NCI-H524 (cell line): ENCODE data around the gene BAIAP2L1.
A peak's percentile ranks its signal among the peaks of the same experiment; 100 is the strongest.
"Not testable (repeated sequence)": the region's sequence is repeated elsewhere in the genome, so short reads cannot be mapped to it uniquely, and the experiment has no call there.

Source experiments
- DNase-seq, 2 experiments: peaks; one replicate each; lab custom pipeline; 2025; lab: John Stamatoyannopoulos, UW

Gene BAIAP2L1, protein sequence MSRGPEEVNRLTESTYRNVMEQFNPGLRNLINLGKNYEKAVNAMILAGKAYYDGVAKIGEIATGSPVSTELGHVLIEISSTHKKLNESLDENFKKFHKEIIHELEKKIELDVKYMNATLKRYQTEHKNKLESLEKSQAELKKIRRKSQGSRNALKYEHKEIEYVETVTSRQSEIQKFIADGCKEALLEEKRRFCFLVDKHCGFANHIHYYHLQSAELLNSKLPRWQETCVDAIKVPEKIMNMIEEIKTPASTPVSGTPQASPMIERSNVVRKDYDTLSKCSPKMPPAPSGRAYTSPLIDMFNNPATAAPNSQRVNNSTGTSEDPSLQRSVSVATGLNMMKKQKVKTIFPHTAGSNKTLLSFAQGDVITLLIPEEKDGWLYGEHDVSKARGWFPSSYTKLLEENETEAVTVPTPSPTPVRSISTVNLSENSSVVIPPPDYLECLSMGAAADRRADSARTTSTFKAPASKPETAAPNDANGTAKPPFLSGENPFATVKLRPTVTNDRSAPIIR

DNA sequence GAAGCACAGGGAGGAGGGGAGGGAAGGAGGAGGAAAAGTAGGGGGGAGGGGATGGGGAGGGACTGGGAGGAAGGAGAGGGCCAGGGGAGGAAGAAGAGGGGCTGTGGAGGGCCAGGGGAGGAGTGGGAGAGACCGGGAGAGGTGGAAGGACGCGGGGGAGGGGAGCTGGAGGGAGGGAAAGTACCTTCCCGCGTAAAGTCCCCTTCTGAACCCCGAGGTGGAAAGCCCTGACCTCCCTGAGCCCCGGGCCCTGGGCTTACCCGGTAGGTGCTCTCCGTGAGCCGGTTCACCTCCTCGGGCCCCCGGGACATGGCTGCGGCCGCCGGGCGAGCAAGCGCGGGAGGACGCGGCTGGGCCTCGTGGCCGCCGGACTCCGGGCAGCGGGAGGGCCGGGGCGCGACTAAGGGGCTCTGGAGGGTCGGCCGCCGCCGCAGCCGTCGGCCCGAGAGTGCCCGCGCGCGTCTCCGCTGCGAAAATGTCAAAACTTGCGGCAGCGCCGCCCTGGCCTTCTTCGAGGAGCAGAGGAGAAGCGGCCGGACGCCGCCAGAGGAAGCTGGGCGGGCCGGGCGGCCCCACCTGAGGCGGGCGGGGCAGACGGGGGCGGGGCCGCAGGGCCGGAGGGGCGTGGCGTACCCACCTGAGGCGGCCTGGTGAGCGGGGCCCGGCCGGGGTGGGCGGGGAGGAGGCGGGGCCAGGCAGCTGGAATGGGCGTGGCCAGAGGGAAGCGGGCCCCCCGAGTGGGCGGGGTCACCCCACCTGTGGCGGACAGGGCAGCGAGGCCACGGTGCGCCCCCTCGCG, at the start of gene BAIAP2L1:
Gene BAIAP2L1, minus strand, starts transcription at position 549 of the 799 bp plus-strand sequence. Its CDS starts 238 bp downstream, at position 311.
- DNase-seq: peak; percentile 39 to 81

DNA sequence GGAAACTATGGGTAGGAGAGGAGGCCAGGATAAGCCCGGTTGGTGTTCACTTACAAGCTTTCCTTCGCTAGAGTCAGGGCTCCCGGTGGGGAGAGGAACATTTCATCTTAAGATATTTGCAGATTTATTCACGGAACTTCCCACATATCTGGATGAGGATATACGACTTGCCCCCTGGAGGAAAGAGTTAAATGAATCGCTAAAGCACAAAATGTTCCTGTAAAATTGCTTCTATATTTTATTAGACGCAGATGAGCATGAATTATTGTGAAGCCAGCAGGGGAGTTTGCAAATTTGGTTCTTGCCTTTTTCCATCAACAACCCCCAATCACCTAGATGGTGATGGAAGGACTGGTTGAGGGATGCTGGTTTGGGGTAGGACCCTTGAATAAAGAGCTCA, 47.9 kb upstream of the BAIAP2L1 start:
- no peak for DNase-seq

DNA sequence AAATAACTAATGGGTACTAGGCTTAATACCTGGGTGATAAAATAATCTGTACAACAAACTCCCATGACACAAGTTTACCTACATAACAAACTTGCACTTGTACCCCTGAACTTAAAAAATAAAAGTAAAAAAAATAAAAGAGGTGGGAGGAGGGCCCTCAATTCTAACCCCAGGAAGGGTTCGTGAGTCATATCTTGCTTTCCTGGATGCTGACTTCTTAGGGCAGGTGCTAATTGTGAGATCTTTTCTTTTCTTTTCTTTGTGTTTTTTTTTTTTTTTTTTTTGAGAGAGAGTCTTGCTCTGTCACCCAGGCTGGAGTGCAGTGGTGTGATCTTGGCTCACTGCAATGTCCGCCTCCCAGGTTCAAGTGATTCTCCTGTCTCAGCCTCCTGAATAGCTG, 40.1 kb upstream of the BAIAP2L1 start:
- DNase-seq: not testable (repeated sequence)

DNA sequence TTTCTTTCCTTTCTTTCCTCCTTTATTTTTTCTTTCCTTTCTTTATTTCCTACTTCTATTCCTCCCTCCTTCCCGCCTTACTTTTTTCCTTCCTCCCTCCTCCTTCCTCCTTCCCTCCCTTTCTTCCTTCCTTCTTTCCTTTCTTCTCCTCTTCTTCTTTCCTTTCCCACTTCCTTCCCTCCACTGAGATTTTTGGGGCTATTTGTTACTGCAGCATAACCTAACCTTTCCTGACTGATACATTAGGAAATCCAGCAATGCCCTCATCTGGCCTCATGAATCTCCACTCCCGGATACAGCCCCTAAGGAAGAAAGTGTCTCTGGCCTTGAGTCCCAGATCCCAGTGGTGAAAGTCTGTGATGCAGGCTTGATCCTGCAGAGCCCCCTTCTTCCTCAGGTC, 38.6 kb upstream of the BAIAP2L1 start:
- DNase-seq: no peak

DNA sequence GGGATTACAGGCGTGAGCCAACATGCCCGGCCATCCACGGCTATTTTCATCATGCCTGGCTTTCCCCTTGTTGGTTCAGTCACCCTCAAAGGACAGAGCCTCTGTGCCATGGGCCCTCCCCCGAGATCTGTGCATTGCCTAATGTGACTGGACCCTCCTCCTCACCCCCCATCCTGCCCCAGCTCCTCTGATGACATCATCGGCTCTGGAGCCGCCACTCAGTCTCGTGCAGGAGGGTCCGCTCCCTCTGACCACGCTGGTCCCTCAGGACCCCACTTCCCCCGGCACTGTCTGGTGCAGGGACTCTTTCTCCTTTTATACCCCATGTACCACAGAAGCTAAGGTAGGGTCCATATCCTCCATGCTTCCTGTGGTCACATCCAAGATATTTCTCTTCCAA, 33.2 kb upstream of the BAIAP2L1 start:
- no peak for DNase-seq

DNA sequence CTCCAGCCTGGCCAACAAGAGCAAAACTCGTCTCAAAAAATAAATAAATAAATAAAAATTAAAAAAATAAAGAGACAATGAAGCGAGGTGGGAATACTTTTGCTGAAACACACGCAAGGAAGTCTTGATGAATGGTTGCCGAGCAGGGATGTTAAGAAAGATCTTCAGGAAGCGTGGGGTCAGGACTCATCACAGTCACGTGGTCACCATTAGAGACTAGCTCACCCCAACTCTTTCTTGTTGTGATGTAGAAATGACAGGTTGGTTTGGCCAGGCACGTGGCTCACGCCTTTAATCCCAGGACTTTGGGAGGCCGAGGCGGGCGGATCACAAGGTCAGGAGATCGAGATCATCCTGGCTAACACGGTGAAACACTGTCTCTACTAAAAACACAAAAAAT, 28.9 kb upstream of the BAIAP2L1 start:
- no peak for DNase-seq

DNA sequence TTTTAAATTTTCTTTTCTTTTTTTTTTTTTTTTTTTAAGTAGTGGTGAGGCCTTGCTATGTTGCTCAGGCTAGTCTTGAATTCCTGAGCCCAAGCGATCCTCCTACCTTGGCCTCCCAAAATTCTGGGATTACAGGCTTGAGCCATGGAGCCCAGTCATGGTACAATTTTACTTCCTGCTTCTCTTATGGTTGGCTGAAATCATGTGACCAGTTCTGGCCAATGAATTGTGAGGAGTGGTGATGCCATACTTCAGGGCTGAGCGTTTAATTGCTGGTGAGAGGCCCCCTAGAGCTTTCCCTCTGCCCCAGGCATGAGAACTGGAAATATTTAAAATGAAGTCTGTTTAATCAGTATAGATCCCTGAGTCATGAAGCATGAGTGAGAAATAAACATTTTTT, 22.2 kb upstream of the BAIAP2L1 start:
- peak in 1 of 2 experiments; percentile 37 for DNase-seq

DNA sequence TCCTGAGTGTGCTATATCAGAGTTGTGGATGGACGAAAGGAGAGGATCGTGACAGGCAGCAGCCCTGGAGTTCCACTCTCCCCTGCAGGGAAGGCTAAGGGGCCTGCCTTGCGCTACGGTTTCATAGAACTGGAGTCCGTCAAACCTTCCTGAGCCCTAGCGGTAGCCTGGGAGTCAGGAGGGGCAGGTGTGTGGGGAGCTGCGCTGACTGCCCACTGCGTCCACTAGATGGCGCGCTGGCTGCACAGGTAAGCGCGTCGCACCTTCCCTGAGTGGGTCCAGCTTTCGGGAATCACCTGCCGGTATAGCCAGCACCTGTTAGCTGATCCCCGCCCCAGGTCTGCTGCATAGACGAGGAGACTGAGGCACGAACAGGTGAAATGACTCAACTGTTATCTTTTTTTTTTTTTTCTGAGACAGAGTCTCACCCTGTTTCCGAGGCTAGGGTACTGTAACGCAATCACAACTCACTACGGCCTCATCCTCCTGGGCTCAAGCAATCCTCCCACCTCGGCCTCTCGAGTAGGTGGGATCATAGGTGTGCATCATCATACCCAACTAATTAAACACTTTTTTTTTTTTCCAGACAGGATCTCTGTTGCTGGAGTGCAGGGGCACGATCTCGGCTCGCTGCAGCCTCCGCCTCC, 20.2 kb upstream of the BAIAP2L1 start:
- peak; percentile 28 to 69 for DNase-seq

DNA sequence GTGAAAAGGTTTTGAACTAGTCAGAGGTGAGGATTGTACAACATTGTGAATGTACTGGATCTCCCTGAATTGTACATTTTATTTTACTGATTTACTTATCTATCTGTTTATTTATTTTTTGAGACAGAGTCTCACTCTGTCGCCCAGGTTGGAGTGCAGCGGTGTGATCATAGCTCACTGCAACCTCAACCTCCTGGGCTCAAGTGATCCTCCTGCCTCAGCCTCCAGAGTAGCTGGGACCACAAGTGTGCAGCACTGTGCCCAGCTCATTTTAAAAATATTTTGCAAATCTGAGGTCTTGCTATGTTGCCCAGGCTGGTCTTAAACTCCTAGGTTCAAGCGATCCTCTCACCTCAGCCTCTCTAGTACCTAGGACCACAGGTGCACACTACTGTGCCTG, 19.1 kb upstream of the BAIAP2L1 start:
- not testable (repeated sequence) for DNase-seq

DNA sequence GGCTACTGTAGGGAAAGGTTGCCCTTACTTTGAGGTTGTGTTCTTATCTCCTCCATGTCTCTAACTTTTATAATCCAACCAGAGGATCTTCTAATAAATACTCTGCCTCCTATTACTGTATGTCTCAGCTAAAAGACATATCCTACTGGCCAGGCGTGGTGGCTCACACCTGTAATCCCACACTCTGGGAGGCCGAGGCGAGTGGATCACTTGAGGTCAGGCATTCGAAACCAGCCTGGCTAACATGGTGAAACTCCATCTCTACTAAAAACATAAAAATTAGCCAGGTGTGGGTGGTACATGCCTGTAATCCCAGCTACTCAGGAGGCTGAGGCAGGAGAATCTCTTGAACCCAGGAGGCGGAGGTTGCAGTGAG, 18.4 kb upstream of the BAIAP2L1 start:
- not testable (repeated sequence) for DNase-seq

DNA sequence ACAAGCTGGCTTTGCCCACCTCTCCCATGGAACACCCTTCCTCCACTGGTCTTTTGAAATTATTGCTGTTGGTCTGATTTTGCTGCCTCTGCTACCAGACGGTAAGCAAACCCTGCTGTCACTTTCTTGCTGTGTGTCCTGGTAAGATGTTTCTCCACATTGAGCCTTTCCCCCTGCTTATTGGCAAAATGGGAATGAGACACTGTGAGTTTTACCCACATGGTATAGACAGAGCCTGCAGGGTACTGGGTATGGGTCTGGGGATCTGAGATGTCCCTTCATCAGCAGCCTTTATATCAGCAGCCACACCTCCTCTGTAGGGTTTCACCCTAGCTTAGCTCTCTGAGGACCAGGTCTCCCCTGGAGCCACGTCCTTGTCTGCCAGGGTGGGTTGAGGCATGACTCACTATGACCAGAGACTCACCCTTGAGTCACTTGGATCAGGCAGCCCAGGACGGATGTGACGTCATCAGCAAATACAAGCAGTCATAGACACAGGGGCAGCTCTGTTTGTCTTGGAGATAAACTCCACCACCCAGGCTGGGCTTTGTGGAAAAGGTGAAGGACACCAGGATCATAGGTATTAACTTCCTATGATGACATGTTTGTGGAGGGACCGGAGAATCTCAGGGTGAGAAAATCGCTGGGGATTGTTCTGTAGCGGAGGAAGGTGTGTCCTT, 17.9 kb upstream of the BAIAP2L1 start:
- DNase-seq: no peak

DNA sequence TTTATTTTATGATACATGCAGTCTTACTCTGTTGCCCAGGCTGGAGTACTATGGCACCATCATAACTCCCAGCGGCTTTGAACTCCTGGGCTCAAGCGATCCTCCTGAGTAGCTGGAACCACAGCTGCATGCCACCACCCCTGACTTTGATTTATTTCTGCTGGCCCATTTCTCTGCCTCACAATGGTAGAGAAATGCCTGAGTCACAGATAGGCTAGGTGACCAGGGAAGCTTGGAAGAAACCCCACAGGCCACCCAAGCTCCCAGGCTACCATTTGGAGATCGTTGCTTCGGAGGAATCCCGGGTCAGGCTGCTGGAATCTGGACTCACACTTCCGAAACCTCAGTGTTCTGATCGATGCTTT, 17.4 kb upstream of the BAIAP2L1 start:
- DNase-seq: no peak

DNA sequence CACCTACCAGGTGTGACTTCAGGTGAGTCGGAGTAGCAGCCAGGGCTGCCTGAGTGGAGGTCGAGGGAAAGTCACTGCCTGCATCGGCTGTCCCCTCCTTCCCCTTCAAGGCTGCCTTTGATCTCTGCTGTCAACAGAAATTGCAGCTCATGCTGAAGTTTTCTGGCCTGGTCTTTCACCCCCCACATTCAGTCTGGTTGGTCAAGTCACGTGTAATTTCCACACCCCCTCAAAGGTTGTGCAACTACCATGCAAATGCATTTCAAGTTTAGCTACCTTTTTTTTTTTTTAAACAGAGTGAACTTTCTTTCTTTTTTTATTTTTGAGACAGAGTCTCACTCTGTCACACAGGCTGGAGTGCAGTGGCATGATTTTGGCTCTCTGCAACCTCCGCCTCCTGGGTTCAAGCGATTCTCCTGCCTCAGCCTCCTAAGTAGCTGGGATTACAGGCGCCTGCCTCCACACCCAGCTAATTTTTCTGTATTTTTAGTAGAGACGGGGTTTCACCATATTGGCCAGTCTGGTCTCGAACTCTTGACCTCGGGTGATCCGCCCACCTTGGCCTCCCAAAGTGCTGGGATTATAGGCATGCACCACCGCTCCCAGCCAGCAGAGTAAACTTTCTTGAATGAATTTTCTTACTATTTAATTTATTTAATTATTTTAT, 16.8 kb upstream of the BAIAP2L1 start:
- not testable (repeated sequence) for DNase-seq

DNA sequence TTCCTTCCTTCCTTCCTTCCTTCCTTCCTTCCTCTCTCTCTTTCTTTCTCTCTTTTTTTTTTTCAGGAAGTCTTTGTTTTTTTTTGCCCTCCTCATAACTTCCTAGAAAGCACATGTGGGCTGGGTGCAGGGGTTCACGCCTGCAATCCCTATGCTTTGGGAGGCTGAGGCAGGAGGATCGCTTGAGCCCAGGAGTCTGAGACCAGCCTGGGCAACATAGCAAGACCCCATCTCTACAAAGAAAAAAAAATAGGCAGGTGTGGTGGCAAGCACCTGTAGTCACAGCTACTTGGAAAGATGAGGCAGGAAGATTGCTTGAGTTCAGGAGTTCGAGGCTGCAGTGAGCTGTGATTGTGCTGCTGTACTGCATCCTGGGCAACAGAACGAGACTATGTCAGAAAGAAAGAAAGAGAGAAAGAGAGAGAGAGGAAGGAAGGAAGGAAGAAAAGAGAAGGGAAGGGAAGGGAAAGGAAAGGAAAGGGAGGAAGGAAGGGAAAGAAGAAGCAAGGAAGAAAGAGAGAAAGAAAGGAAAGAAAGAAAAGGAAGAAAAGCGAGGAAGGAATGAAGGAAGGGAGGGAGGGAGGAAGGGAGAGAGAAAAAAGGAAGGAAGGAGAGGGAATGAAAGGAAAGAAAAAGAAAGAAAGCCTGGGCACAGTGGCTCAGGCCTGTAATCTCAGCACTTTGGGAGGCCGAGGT, 13.5 kb upstream of the BAIAP2L1 start:
- no peak for DNase-seq

DNA sequence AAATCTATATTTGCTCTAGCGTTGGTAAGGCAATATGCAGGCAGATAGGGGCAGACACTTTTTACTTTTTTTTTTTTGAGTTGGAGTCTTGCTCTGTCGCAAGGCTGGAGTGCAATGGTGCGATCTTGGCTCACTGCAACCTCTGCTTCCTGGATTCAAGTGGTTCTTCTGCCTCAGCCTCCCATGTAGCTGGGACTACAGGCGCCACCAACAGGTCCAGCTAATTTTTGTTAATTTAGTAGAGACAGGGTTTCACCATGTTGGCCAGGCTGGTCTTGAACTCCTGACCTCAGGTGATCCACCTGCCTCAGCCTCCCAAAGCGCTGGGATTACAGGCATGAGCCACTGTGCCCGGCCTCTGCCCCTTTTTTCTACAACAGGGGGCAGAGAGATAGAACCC, 12.8 kb upstream of the BAIAP2L1 start:
- not testable (repeated sequence) for DNase-seq

DNA sequence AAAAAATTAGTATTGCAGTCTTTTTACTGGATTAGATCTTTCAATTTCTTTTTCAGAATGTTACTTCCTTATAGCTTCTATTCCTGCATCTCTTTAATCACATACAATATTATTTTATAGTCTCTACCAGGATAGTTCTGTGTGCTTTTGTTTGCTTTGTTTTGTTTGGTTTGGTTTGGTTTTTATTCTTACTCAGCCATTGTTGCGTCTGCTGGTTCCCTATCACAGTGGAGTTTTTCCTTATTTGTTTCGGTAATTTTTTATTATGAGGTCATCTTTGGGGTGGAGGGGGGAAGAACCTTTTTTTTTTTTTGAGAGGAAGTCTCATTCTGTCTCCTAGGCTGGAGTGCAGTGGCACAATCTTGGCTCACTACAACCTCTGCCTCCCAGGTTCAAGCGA, 9.0 kb upstream of the BAIAP2L1 start:
- DNase-seq: no peak

DNA sequence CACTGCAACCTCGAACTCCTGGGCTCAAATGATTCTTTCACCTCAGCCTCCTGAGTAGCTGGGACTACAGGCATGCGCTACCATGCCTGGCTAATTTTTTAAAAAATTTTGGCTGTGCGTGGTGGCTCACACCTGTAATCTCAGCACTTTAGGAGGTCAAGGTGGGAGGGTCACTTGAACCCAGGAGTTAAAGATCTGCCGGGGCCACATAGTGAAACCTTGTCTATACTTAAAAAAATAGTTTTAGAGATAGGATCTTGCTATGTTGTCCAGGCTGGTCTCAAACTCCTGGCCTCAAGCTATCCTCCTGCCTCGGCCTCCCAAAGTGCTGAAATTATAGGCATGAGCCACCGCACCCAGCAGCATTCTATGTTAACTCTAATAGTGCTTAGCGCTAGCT, 7.3 kb upstream of the BAIAP2L1 start:
- DNase-seq: not testable (repeated sequence)

DNA sequence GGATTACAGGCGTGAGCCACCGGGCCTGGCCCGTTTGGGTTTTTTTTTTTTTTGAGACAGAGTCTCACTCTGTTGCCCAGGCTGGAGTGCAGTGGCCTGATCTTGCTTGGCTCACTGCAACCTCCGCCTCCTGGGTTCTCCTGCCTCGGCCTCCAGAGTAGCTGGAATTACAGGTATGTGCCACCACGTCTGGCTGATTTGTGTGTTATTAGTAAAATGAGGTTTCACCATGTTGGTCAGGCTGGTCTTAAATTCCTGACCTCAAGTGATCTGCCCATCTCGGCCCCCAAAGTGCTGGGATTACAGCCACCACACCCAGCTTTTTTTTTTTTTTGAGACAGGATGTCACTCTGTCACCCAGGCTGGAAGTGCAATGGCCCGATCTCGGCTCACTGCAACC, 5.9 kb upstream of the BAIAP2L1 start:
- DNase-seq: no peak

DNA sequence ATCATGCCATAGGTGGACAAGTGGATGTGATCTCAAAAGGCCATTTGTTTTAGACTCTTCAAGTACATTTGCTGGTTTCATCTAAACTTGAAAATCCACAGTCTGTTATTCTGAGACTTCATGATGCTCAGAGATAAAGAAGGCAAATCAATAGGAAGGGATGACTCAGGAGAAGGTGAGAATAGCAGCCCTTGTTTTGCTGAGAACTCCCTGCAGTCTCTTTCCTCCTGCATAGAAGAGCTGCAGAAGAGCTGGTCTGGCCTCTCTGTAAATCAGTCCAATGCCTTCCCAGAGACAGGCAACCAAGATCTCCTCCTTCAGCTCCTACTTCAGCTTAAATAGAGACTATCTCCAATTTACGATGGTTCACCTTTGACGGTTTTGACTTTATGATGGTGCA, 4.0 kb upstream of the BAIAP2L1 start:
- DNase-seq: no peak

DNA sequence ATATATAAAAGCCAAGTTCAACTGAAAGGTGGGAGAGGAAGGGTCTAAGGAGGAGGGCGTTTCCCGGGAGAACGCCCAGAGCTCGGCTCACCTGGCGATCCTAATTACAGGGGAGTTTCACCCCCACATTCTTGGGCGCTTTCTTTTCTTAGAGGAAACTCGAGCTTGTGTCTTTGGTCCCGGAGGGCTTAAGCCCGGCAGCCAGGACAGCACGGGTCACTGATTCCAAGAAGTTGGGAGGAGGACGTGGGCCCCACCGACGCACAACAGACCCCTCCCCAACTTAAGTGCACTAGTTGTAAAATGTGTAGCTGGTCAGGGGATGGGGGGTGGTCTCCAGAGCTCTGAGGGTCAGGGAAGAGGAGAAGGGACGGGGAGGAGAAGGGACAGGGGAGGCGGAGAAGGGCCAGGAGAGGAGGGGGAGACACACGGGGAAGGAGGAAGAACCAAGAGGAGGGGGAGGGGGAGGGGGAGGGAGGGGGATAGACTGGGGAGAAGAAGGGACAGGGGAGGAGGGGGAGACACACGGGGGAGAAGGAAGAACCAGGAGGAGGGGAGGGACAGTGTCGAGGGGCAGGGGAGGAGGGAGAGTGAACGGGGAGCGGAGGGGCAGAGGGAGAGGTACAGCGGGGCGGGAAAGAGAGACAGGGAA, 874 bp downstream of the BAIAP2L1 start:
- no peak for DNase-seq
